Ishikawa (cell line): ENCODE measurements around the gene PGAP2.

Source experiments
- CEBPB ChIP-seq: IDR thresholded peaks from 2 replicates; pipeline ENCODE4 v1.6.1; 2012
- CREB1 ChIP-seq: IDR thresholded peaks from 2 replicates; pipeline ENCODE4 v1.6.1; 2012; ENCODE audit warnings: low read depth
- EP300 ChIP-seq: IDR thresholded peaks from 2 replicates; pipeline ENCODE4 v1.6.1; 2012; ENCODE audit warnings: borderline replicate concordance
- FOXM1 ChIP-seq: IDR thresholded peaks from 2 replicates; pipeline ENCODE4 v1.6.1; 2012; ENCODE audit warnings: low read depth, borderline replicate concordance
- MAX ChIP-seq: IDR thresholded peaks from 2 replicates; pipeline ENCODE4 v1.6.1; 2012
- RAD21 ChIP-seq: IDR thresholded peaks from 2 replicates; pipeline ENCODE4 v1.6.1; 2012; ENCODE audit warnings: low read depth
- TEAD4 ChIP-seq: IDR thresholded peaks from 2 replicates; pipeline ENCODE4 v1.6.1; 2012
- YY1 ChIP-seq: IDR thresholded peaks from 2 replicates; pipeline ENCODE4 v1.6.1; 2012; ENCODE audit warnings: low read depth
- ZBTB7A ChIP-seq: IDR thresholded peaks from 2 replicates; pipeline ENCODE4 v1.6.1; 2012; ENCODE audit warnings: low read depth

- TF ChIP-seq FOXM1 (no peak), YY1 (no peak), RAD21 (no peak), EP300 (no peak), CEBPB (no peak), ZBTB7A (no peak), MAX (no peak), CREB1 (no peak), TEAD4 (no peak)
Measured at GRCh38 chr11:3799873-3800272, 8.5 kb upstream of the PGAP2 start.
